Osteoblast (primary cell): Measurements from ENCODE around the gene DBR1. TPM values are rescaled to one million over a fixed set of nuclear protein-coding genes. Genes with fewer than 3 reads are reported as not detected.

Experiments
- DNase-seq: peaks from one replicate; pipeline ENCODE4 v3.0.0; 2011; ENCODE audit warnings: low spot score, mixed read lengths; ENCODE audit not compliant: insufficient read length; ENCODE audit errors: missing footprints
- H2AFZ ChIP-seq: 2 replicates; pipeline ENCODE4 v1.6.0; 2011; ENCODE audit warnings: mild to moderate bottlenecking, low read length
- H3K27ac ChIP-seq: 2 replicates; pipeline ENCODE4 v1.5.1; 2011; ENCODE audit warnings: mild to moderate bottlenecking, low read depth, low read length, moderate library complexity
- H3K27me3 ChIP-seq: 2 replicates; pipeline ENCODE4 v1.6.0; 2012; ENCODE audit warnings: mild to moderate bottlenecking, control low read depth, inconsistent platforms, low read length, moderate library complexity; ENCODE audit not compliant: insufficient read depth
- H3K36me3 ChIP-seq: 2 replicates; pipeline ENCODE4 v1.5.1; 2011; ENCODE audit warnings: mild to moderate bottlenecking, low read length, control low read depth, moderate library complexity; ENCODE audit not compliant: insufficient read depth
- H3K4me1 ChIP-seq: 2 replicates; pipeline ENCODE4 v1.5.1; 2011; ENCODE audit warnings: mild to moderate bottlenecking, low read length, control low read depth, moderate library complexity; ENCODE audit not compliant: insufficient read depth
- H3K4me2 ChIP-seq: 2 replicates; pipeline ENCODE4 v1.6.0; 2011; ENCODE audit warnings: mild to moderate bottlenecking, low read length; ENCODE audit not compliant: insufficient read depth
- H3K4me3 ChIP-seq: fragments of 200-600 bp; sonication (generic); 3 replicates; pipeline ENCODE4 v1.5.1; 2012; ENCODE audit warnings: mild to moderate bottlenecking, low read length, inconsistent platforms; ENCODE audit not compliant: insufficient read depth
- H3K79me2 ChIP-seq: 2 replicates; pipeline ENCODE4 v1.6.0; 2012; ENCODE audit warnings: mild to moderate bottlenecking, low read length, control low read depth, inconsistent platforms; ENCODE audit not compliant: insufficient read depth
- H3K9me3 ChIP-seq: 2 replicates; pipeline ENCODE4 v1.5.1; 2011; ENCODE audit warnings: low read depth, low read length, control low read depth
- H4K20me1 ChIP-seq: 2 replicates; pipeline ENCODE4 v1.6.0; 2012; ENCODE audit warnings: mild to moderate bottlenecking, low read length, control low read depth; ENCODE audit not compliant: insufficient read depth
- total RNA-seq: library from RNA; depleted of rRNA; stranded (reverse); fragments of >200 nt; gene quantifications from 2 replicates; pipeline ENCODE4 v1.2.3, GENCODE V29; 2012
- TF ChIP-seq, protein P1 (sequence below): IDR thresholded peaks from 2 replicates; pipeline ENCODE4 v1.5.1; 2011; ENCODE audit warnings: mild to moderate bottlenecking, low read depth, low read length, moderate library complexity; ENCODE audit errors: extremely low read depth

DBR1 gene
- total RNA-seq, 1 donor: 16.3 TPM

DNA sequence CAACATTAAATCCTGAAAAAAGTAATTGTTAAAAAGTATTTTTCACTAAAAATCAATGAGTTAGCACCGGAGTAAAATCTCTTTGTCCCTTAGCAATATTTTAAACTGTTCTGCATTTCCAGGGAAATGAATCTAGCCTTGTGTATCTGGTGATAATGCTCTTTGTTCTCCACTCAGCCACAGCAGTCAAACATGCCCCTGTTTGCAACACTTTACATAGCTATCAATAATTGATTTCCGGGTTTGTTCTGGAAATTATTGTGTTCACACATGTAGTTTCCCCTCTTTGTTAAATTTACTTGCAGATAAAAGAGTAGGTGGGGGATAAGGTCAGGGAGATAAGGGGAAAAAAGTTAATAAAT is 38.9 kb downstream of the DBR1 start:
- Histone ChIP-seq H3K4me2 (no peak overlapping the region), H4K20me1 (no peaks in the 10 kb centered on the region), H3K36me3 (no peaks in the 10 kb centered on the region), H2AFZ (no peak overlapping the region), H3K79me2 (no peaks in the 10 kb centered on the region), H3K9me3 (no peaks in the 10 kb centered on the region), H3K27me3 (peaks cover 6% of the 10 kb centered on the region), H3K27ac (no peak overlapping the region), H3K4me1 (no peaks in the 10 kb centered on the region), H3K4me3 (no peak overlapping the region)
- TF ChIP-seq, protein P1, sequence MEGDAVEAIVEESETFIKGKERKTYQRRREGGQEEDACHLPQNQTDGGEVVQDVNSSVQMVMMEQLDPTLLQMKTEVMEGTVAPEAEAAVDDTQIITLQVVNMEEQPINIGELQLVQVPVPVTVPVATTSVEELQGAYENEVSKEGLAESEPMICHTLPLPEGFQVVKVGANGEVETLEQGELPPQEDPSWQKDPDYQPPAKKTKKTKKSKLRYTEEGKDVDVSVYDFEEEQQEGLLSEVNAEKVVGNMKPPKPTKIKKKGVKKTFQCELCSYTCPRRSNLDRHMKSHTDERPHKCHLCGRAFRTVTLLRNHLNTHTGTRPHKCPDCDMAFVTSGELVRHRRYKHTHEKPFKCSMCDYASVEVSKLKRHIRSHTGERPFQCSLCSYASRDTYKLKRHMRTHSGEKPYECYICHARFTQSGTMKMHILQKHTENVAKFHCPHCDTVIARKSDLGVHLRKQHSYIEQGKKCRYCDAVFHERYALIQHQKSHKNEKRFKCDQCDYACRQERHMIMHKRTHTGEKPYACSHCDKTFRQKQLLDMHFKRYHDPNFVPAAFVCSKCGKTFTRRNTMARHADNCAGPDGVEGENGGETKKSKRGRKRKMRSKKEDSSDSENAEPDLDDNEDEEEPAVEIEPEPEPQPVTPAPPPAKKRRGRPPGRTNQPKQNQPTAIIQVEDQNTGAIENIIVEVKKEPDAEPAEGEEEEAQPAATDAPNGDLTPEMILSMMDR: no peak
- DNase-seq: no peak

DNA sequence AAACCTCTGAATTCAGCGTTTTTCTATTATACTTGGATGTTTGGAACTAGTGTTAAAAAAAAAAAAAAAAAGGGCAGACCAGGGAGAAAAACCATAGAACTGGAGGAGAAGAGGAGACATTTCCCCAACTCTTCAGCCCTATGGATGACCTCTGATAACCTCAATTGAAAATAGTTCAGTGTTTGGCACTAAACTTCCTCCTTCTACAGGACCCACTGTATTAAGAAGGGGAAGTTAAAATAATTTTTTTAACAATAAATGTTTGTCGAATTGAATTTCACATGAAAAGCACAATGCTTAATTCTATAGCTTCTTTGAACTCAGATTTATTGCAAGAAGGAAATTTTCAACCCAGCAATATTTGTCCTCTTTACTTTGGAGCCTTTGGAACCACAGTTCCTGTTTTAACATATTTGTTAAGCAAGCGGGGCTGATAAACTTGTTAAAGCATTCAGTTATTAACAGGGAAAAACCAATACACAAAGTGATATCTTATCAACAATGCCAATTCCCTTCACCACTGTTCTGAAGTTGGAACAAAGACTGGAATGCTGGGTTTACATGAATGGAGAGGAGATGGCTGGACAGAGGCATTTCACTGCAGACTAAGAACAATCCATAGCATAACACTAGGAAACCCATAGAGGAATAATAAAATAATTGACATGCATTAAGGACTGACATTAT is 39.4 kb downstream of the DBR1 start:
- Histone ChIP-seq H3K27ac (no peak overlapping the region), H3K4me3 (no peak overlapping the region), H2AFZ (no peak overlapping the region), H3K79me2 (no peaks in the 10 kb centered on the region), H3K9me3 (no peaks in the 10 kb centered on the region), H4K20me1 (no peaks in the 10 kb centered on the region), H3K27me3 (peaks cover 6% of the 10 kb centered on the region), H3K36me3 (no peaks in the 10 kb centered on the region), H3K4me1 (no peaks in the 10 kb centered on the region), H3K4me2 (no peak overlapping the region)
- TF ChIP-seq, protein P1: no peak
- DNase-seq: no peak

DNA sequence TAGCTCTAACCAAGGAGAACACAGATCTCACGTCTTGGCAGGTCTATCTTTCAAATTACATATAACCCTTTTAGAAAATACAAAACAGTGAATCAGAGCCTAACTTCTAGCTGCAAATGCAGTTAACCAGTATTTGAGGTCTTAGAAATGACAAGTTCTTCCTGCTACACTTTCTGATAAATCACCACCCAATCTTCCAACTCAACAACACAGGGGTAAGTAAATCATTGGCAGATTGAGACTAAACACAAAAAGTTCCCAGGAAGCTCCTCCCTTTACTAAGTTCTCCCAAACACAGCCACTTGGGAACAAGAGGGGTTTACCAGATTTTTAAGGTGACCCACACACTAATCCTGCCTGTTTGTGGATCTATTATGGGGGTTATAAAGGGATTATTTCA is 42.5 kb downstream of the DBR1 start, which contains the start of gene A4GNT:
Gene A4GNT (minus strand): TSS at position 152 of the 400 bp plus-strand sequence. CDS start 1,134 bp downstream, outside the sequence.
- Histone ChIP-seq H3K36me3 (no peaks in the 10 kb centered on the region), H3K79me2 (no peaks in the 10 kb centered on the region), H3K27ac (no peak within 1 kb of the TSS), H4K20me1 (no peaks in the 10 kb centered on the region), H3K27me3 (peaks cover 6% of the 10 kb centered on the region), H3K9me3 (no peaks in the 10 kb centered on the region), H3K4me1 (peaks cover 4% of the 10 kb centered on the region), H2AFZ (no peak within 1 kb of the TSS), H3K4me3 (no peak within 1 kb of the TSS), H3K4me2 (no peak within 1 kb of the TSS)
- TF ChIP-seq, protein P1: no peak
- DNase-seq: no peak

DNA sequence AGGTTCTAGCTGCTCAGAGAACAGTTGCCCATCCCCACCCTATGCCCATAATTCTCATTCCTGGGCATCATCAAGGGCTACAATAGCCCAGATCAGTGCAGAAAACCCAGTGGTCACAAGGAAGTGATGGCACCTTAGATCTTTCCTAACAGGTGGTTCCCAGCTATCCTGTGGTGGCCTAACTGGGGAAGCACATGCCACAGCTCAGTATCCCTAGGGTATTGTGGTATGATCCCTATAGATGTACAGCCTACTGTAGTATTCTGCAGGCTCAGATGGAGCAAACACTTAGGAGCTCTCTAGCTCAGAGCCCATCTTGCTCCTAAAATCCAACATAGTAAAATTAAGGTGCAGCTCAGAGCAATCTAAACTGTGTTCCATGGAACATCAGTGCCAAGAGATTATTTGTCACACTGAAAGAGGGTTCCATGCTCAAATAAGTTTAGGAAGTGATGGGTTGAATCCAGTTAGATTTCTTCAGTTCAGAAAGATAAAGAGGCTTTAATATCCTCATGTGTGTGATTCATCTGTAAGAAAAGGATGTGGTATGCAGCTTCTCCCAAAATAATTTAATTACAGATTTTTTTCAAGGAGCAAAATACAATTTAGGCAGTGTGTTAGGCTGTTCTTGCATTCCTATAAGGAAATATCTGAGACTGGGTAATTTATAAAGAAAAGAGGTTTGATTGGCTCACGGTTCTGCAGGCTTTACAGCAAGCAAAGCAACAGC is 46.9 kb downstream of the DBR1 start:
- Histone ChIP-seq H4K20me1 (no peaks in the 10 kb centered on the region), H3K27me3 (peaks cover 4% of the 10 kb centered on the region), H3K4me1 (peaks cover 24% of the 10 kb centered on the region), H3K27ac (no peak overlapping the region), H3K4me2 (no peak overlapping the region), H2AFZ (no peak overlapping the region), H3K9me3 (no peaks in the 10 kb centered on the region), H3K36me3 (no peaks in the 10 kb centered on the region), H3K79me2 (no peaks in the 10 kb centered on the region), H3K4me3 (no peak overlapping the region)
- no peak for DNase-seq
- TF ChIP-seq, protein P1: no peak
